ENCODE results near the gene TOGARAM2.
"Not testable (repeated sequence)": the region's sequence is repeated elsewhere in the genome, so short reads cannot be mapped to it uniquely, and the experiment has no call there.

The TOGARAM2 gene

DNA sequence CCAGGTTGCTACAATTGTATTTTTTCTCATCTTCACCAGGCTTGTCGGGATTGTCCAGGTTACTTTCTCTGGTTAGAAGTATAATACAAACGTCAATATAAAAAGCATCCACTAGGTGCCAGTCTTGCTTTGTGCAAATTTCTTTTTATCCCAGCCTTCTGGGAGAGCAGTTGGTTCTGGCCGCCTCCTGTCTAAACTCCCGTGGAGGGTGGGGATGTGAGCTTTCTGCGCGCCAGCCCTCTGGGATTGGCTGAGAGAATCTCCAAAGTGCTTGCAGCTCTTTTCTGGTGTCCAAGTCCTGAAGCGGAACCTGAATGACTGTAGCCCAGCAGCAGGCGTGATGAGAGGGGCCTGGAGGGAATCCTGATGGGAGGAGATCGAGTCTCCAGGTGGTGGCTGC is 22.4 kb upstream of the TOGARAM2 start:
- H3K27ac Mint-ChIP-seq = no peak overlapping the region
- H3K27me3 Mint-ChIP-seq (ENCODE audit: low read depth) = peaks cover 14% of the 10 kb centered on the region
- H3K4me3 Mint-ChIP-seq = no peak overlapping the region
- peaks cover 6% of the 10 kb centered on the region for H3K4me1 Mint-ChIP-seq (ENCODE audit: low read depth)
- no peaks in the 10 kb centered on the region for H3K36me3 Mint-ChIP-seq (ENCODE audit: low read depth)
- H3K9me3 Mint-ChIP-seq = no peaks in the 10 kb centered on the region
- DNase-seq (ENCODE audit: low spot score) = peak; percentile 13

DNA sequence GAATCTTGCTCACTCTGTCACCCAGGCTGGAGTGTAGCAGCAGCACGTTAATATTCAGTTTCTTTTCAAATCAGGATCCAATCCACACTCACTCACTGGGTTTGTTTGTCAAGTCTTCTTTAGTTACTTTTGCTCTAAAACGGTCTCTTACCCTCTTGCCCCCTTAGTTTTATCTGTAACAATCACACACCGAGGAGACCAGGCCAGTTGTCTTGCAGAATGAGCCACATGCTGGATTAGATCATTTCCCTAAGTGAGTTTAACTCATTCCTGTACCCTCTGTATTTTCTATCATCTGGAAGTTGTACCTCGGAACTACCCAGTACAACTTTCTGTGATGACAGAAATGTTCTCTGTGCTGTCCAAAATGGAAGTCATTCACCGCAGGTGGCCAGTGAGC is 20.7 kb upstream of the TOGARAM2 start:
- Mint-ChIP-seq H3K9me3 (no peaks in the 10 kb centered on the region), H3K27me3 (ENCODE audit: low read depth) (peaks cover 19% of the 10 kb centered on the region), H3K4me3 (no peak overlapping the region), H3K27ac (no peak overlapping the region), H3K36me3 (ENCODE audit: low read depth) (no peaks in the 10 kb centered on the region), H3K4me1 (ENCODE audit: low read depth) (peaks cover 6% of the 10 kb centered on the region)
- no peak for DNase-seq (ENCODE audit: low spot score)

DNA sequence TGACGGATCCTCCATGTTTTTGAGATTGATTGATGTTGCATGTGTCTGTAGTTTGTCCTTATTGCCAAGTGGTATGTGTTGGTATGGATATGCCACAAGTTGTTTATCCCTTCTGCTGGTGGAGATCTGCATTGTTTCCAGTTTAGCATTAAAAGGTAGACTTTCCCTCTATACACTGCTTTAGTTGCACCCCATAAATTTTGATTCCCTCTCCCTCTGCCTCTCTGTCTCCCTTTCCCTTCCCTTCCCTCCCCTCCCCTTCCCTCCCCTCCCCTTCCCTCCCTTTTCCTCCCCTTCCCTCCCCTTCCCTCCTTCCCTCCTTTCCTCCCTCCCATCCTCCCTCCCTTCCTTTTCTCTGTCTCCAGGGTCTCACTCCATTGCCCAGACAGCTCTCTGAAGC is 18.6 kb upstream of the TOGARAM2 start:
- no peak for DNase-seq (ENCODE audit: low spot score)
- no peaks in the 10 kb centered on the region for H3K9me3 Mint-ChIP-seq
- H3K27ac Mint-ChIP-seq = no peak overlapping the region
- H3K27me3 Mint-ChIP-seq (ENCODE audit: low read depth) = peaks cover 19% of the 10 kb centered on the region
- H3K4me1 Mint-ChIP-seq (ENCODE audit: low read depth) = no peaks in the 10 kb centered on the region
- no peak overlapping the region for H3K4me3 Mint-ChIP-seq
- no peaks in the 10 kb centered on the region for H3K36me3 Mint-ChIP-seq (ENCODE audit: low read depth)

DNA sequence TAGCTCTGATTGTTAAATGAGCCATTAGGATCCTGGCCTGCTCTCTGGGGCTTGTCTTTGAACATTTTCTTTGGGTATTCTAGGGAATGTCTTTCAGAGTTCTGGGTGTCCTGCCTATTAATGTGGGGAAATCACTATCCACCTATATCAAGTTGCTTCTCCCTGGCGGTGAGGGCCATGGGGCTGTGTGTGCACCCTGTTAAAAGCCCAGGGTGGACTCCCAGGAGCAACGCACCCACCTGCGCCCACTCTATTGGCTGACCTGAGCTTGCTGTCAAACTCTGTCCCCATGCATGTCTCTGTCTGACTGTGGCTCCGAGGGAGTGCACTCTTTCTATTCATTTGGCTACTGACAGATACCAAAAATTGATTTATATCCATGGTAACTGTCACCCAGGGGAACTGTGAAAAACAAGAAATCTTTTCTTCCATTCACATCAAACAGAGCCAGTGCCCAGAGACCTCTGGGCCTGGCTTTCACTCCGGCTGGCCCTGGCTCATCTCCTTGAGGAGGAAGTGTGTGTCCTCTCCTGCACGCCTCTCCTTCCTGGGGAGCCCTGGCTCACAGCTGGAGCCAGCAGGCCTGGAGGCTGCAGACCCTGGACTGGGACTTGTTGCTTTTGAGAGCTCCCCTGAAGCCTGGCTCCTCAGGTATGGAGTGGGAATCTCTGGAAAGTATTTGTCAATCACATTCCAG is 10.5 kb upstream of the TOGARAM2 start:
- H3K4me3 Mint-ChIP-seq = no peak overlapping the region
- DNase-seq (ENCODE audit: low spot score) = no peak
- peaks cover 5% of the 10 kb centered on the region for H3K4me1 Mint-ChIP-seq (ENCODE audit: low read depth)
- no peak overlapping the region for H3K27ac Mint-ChIP-seq
- H3K36me3 Mint-ChIP-seq (ENCODE audit: low read depth) = no peaks in the 10 kb centered on the region
- H3K27me3 Mint-ChIP-seq (ENCODE audit: low read depth) = peaks cover 2% of the 10 kb centered on the region
- no peaks in the 10 kb centered on the region for H3K9me3 Mint-ChIP-seq

DNA sequence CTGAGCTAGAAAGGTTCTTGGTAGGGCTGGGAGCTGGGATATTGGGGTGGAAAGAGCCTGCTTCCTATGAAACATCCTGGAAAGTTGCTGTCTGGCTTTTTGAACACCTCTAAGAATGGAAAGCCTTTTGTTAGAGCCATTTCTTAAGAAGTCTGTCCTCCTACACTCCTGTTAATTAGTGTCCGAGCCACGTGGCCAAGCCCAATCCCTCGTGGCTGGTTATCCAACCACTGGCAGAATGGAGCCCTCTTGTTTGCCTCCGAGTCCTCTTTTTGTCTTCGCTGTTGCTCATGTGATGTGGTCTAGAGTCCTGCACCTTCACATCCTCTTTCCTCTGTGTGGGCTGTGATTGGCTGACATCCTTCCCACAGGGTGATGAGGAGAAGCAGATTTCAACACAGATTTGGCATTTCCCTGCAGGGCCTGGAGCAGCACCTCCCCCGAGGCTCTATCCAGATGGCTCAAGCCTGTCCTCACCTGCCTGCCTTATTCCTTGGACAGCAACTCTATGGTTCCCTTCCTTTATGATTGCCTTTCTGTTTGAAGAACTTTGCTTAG is 8.2 kb upstream of the TOGARAM2 start:
- Mint-ChIP-seq H3K4me3 (no peak overlapping the region), H3K36me3 (ENCODE audit: low read depth) (no peaks in the 10 kb centered on the region), H3K27ac (no peak overlapping the region), H3K27me3 (ENCODE audit: low read depth) (peaks cover 2% of the 10 kb centered on the region), H3K4me1 (ENCODE audit: low read depth) (peaks cover 5% of the 10 kb centered on the region), H3K9me3 (no peaks in the 10 kb centered on the region)
- no peak for DNase-seq (ENCODE audit: low spot score)

DNA sequence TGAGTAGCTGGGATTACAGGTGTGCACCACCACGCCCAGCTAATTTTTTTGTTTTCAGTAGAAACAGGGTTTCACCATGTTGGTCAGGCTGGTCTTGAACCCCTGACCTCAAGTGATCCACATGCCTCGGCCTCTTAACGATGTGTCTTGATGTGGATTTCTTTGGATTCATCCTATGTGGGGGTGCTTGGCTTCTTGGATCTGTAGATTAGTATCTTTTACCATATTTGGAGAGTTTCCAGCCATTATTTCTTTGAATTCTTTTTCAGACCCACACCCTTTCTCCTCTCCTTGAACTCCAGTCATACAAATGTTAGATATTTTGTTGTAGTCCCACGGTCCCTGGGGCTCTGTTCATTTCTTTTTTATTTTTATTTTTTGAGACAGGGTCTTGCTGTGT is 6.8 kb upstream of the TOGARAM2 start:
- peaks cover 5% of the 10 kb centered on the region for H3K4me1 Mint-ChIP-seq (ENCODE audit: low read depth)
- H3K27me3 Mint-ChIP-seq (ENCODE audit: low read depth) = peaks cover 2% of the 10 kb centered on the region
- H3K27ac Mint-ChIP-seq = no peak overlapping the region
- H3K4me3 Mint-ChIP-seq = no peak overlapping the region
- H3K36me3 Mint-ChIP-seq (ENCODE audit: low read depth) = no peaks in the 10 kb centered on the region
- H3K9me3 Mint-ChIP-seq = no peaks in the 10 kb centered on the region
- DNase-seq (ENCODE audit: low spot score) = no peak

DNA sequence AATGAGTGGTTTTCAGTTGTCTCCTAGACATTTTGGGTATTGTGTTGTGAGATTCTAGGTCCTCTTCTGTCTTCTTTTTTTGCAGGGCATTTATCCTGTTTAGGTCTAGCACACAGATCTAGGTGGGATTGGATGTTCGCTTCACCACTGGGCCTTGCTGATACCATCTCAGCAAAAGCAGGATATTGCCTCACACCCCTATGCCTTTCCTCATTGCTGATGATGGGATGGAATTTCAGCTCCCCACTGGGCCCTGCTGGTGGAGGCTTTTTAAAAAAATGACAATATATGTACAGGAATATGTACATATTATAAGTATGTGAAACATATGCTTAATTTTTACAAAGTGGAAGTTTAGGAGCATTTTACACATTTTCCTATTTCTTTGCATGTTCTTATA is 5.4 kb upstream of the TOGARAM2 start:
- peaks cover 5% of the 10 kb centered on the region for H3K4me1 Mint-ChIP-seq (ENCODE audit: low read depth)

DNA sequence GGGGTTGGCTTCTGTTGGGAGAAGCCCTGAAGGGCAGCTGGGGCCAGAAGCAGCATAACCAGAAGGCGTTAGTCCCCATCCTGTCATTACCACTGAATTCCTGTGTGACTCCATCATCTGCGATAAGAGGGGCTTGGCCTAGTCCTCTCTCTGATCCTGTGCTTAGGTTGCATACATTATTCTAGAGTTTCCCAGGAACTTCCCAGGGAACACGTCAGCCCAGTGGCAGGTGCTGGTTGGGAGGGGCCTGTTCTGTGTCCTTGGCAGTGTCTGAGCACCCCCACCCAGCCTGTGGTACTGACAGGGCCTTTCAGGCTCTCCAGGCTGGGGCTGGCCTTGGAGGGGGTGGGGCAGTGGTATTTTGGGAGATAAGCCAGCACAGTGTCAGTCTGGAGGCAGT is 4.5 kb upstream of the TOGARAM2 start:
- peaks cover 2% of the 10 kb centered on the region for H3K27me3 Mint-ChIP-seq (ENCODE audit: low read depth)
- peaks cover 5% of the 10 kb centered on the region for H3K4me1 Mint-ChIP-seq (ENCODE audit: low read depth)
- no peaks in the 10 kb centered on the region for H3K36me3 Mint-ChIP-seq (ENCODE audit: low read depth)
- H3K27ac Mint-ChIP-seq = no peak overlapping the region
- no peaks in the 10 kb centered on the region for H3K9me3 Mint-ChIP-seq
- no peak for DNase-seq (ENCODE audit: low spot score)
- no peak overlapping the region for H3K4me3 Mint-ChIP-seq

More for the DNA sequence above, 5.4 kb upstream of the TOGARAM2 start:
- Mint-ChIP-seq H3K36me3 (ENCODE audit: low read depth) (no peaks in the 10 kb centered on the region), H3K27ac (no peak overlapping the region), H3K9me3 (no peaks in the 10 kb centered on the region), H3K4me3 (no peak overlapping the region), H3K27me3 (ENCODE audit: low read depth) (peaks cover 2% of the 10 kb centered on the region)
- DNase-seq (ENCODE audit: low spot score) = no peak

DNA sequence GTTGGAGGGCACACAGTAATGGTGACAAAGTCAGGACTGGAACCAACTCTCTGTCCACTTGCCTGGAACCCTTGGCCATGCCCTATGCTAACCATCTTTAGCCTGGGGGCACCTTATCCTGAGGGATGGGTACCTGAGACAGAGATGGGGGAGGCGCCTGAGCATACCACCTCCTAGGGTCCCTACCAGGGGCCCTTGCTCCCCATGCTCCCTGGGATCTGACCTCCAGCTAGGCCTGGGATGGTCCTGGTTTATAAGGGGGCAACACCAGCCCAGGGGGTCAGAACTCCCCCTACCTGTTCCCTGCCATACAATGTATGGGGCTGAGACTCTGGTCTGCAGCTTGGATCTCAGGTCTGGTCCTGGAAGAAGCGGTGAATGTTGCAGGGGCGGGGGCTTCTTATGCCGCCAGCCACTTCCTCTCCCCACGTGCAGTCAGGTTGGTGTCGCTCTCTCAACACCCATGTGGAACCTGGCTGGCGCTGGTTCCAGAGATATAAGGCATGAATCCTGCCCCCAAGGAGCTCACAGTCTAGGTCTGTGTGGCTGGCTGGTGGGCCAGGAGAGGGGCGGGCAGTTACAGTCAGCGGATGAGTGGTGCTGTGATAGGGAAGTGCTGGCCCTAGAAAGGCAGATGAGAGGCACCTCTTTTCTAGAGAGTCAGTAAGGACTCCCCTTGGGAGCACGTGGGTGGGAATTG is 3.8 kb upstream of the TOGARAM2 start:
- Mint-ChIP-seq H3K36me3 (ENCODE audit: low read depth) (no peaks in the 10 kb centered on the region), H3K4me1 (ENCODE audit: low read depth) (peaks cover 5% of the 10 kb centered on the region), H3K9me3 (no peaks in the 10 kb centered on the region), H3K27me3 (ENCODE audit: low read depth) (peaks cover 2% of the 10 kb centered on the region), H3K4me3 (no peak overlapping the region), H3K27ac (no peak overlapping the region)
- no peak for DNase-seq (ENCODE audit: low spot score)

DNA sequence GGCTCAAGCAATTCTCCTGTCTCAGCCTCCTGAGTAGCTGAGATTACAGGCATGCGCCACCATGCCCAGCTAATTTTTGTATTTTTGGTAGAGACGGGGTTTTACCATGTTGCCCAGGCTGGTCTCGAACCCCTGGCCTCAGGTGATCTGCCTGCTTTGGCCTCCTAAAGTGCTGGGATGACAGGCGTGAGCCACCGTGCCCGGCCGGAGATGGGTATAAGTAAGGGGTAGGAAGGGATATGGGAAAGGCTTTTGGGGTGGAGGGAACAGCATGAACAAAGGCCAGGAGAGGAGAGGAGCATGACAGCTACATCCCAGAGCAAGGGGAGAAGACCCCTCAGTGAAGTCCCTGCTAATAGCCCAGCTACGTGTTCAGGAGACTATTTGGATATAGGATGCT is 3.1 kb upstream of the TOGARAM2 start:
- H3K27me3 Mint-ChIP-seq (ENCODE audit: low read depth); H3K4me3 Mint-ChIP-seq; H3K9me3 Mint-ChIP-seq; H3K4me1 Mint-ChIP-seq (ENCODE audit: low read depth); H3K36me3 Mint-ChIP-seq (ENCODE audit: low read depth); DNase-seq (ENCODE audit: low spot score); H3K27ac Mint-ChIP-seq: not testable (repeated sequence)

DNA sequence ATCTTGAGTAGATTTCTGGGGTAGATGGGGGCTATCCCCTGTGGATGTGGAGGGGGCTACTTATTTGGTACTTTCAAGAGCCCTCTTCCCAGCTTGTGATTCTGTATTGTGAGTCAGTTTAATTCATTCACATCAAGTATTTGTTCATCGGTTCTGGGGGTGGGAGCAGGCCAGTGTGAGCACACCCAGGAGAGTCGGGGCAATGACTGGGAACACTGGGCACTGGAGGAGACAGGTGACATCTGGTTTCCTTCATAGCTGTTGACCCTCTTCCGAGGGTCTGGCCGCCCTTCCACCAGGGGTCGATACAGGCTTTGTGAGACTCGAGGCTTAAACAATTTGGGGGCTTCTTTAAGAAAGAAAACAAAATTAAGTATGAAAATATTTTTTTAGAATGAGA is 2.5 kb upstream of the TOGARAM2 start:
- Mint-ChIP-seq H3K9me3 (no peaks in the 10 kb centered on the region), H3K4me1 (ENCODE audit: low read depth) (no peaks in the 10 kb centered on the region), H3K27me3 (ENCODE audit: low read depth) (no peaks in the 10 kb centered on the region), H3K27ac (no peak overlapping the region), H3K4me3 (no peak overlapping the region), H3K36me3 (ENCODE audit: low read depth) (no peaks in the 10 kb centered on the region)
- no peak for DNase-seq (ENCODE audit: low spot score)

DNA sequence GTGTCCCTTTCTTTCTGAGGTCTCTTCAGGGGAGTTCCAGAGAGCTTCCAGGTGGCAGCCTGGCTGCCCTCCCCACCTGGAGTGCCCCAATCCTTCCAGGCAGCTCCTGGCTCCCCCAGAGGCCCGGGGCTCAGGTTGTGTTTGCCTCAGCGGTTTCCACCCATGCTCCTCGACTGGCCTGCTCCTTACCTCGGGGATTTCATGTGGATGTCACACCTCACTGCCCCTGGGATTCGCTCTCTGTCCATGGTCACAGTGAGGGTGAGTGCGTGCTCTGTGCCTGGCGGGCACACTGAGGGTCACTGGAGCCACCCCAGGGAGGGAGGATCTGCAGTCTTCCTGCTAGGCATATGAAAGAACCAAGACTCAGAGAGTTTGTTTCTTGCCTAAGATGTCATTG is 2.1 kb upstream of the TOGARAM2 start:
- Mint-ChIP-seq H3K4me1 (ENCODE audit: low read depth) (no peaks in the 10 kb centered on the region), H3K27ac (no peak overlapping the region), H3K27me3 (ENCODE audit: low read depth) (no peaks in the 10 kb centered on the region), H3K4me3 (no peak overlapping the region), H3K36me3 (ENCODE audit: low read depth) (no peaks in the 10 kb centered on the region), H3K9me3 (no peaks in the 10 kb centered on the region)
- no peak for DNase-seq (ENCODE audit: low spot score)

DNA sequence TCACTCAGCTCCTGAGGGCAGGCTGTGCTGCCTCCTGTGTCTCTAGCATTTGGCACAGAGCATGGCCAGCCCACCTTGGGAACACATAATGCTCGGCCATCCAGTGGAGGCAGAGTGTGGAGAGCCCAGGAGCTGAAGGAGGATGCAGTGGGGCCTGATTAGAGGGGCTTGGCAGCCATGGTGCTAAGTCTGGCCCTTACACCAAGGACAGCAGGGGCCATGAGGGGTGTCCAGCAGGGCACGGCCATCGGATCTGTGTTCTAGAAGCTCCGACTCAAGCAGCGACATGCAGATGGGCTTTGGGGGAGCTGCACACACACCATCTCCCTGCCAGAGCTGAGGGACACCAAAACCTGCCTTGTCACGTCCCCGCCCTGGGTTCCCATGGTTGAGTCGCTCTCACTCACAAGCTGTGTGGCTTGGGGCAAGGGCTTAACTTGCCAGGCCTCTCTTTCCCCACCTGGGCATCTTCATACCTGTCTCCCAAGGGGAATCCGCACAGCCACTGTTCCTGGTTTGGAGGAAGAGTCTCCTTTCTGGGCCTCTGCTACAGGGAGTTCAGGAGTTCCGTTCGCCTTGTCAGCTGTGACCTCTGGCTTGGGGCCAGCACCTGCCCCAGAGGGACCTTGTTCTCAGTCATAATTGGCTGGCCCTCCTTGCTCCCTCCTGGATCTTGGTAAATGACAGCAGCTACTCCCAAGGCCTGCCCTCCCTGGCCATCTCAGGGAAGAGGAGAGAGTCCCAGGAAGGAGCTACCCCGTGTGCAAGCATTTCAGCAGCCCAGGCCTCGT is 1.3 kb upstream of the TOGARAM2 start:
- Mint-ChIP-seq H3K36me3 (ENCODE audit: low read depth) (no peaks in the 10 kb centered on the region), H3K9me3 (no peaks in the 10 kb centered on the region), H3K4me1 (ENCODE audit: low read depth) (no peaks in the 10 kb centered on the region), H3K4me3 (no peak overlapping the region), H3K27me3 (ENCODE audit: low read depth) (no peaks in the 10 kb centered on the region), H3K27ac (no peak overlapping the region)
- no peak for DNase-seq (ENCODE audit: low spot score)

DNA sequence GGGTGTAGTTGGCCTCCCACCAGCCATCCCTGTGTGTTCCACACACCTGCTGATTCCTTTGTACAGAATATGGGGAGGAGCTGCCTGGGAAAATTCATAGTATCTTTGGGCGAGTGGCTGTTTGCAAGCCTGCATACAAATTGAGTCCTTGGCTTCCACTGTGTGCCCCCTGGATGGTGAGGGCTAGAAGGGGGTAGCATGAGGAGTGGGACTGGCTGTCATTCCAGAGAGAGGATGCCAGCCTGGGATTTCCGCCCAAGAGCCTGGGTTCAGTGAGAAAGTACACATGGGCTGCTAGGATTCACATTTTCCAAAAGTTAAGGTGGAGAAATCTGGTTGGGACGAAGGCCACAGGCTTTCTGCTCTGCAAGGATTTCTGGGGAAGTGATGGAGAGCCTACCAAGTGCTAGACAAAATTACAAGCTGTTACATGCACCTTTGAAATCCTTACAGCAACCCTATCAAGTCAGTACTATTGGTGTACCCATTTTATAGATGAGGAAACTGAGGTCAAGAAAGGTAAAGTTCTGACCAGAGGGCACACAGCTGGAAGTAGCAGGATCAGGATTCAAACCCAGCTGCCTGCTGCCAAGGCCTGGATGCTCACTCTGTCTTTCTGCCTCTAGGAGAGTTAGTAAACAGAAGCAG is 606 bp upstream of the TOGARAM2 start:
- H3K4me3 Mint-ChIP-seq = no peak overlapping the region
- H3K4me1 Mint-ChIP-seq (ENCODE audit: low read depth) = no peaks in the 10 kb centered on the region
- DNase-seq (ENCODE audit: low spot score) = no peak
- H3K9me3 Mint-ChIP-seq = no peaks in the 10 kb centered on the region
- H3K27ac Mint-ChIP-seq = no peak overlapping the region
- no peaks in the 10 kb centered on the region for H3K27me3 Mint-ChIP-seq (ENCODE audit: low read depth)
- H3K36me3 Mint-ChIP-seq (ENCODE audit: low read depth) = no peaks in the 10 kb centered on the region

All from T-helper 2 cell treated with Interferon-gamma antibody and Interleukin-4, amounts not matched to agents 5 μg/mL and 100 μg/mL, for 36 hours (primary cell).